HK-2 (cell line): ENCODE measurements around the gene ADAP1.

Source experiments
- DNase-seq: peaks from one replicate; pipeline ENCODE4 v3.0.0-alpha.2; 2018; ENCODE audit not compliant: unreplicated experiment

The ADAP1 gene

GRCh38 chr7:895451-896052, 58.9 kb downstream of the ADAP1 start:
- no peak for DNase-seq

- DNase-seq = no peak
Observed at GRCh38 chr7:894927-895450, 59.5 kb downstream of the ADAP1 start.

- DNase-seq = no peak
Observed at GRCh38 chr7:894164-894867, 60.2 kb downstream of the ADAP1 start.

- DNase-seq = no peak
Observed at GRCh38 chr7:893686-894085, 60.8 kb downstream of the ADAP1 start.

GRCh38 chr7:892648-893593, 61.6 kb downstream of the ADAP1 start:
- DNase-seq = no peak

- DNase-seq = no peak
Observed at GRCh38 chr7:891805-892204, 62.7 kb downstream of the ADAP1 start.

- DNase-seq = no peak
Observed at GRCh38 chr7:891291-891690, 63.2 kb downstream of the ADAP1 start.

- DNase-seq = no peak
Observed at GRCh38 chr7:890868-891267, 63.6 kb downstream of the ADAP1 start.

- DNase-seq = no peak
Observed at GRCh38 chr7:889391-889790, 65.1 kb downstream of the ADAP1 start.

GRCh38 chr7:889025-889390, 65.5 kb downstream of the ADAP1 start:
- no peak for DNase-seq

GRCh38 chr7:888081-889024, 66.1 kb downstream of the ADAP1 start:
- no peak for DNase-seq

GRCh38 chr7:887488-887820, 67.0 kb downstream of the ADAP1 start:
- no peak for DNase-seq

- DNase-seq = no peak
Observed at GRCh38 chr7:886626-887487, 67.6 kb downstream of the ADAP1 start.

- DNase-seq = no peak
Observed at GRCh38 chr7:885893-886625, 68.4 kb downstream of the ADAP1 start.

GRCh38 chr7:885261-885892, 69.1 kb downstream of the ADAP1 start:
- DNase-seq = no peak

- DNase-seq = no peak
Observed at GRCh38 chr7:884191-885003, 70.1 kb downstream of the ADAP1 start.

- DNase-seq = no peak
Observed at GRCh38 chr7:883055-884021, 71.1 kb downstream of the ADAP1 start.
